ENCODE data around the gene CFAP92. TPM values are rescaled to one million over a fixed set of nuclear protein-coding genes. Genes with fewer than 3 reads are reported as not detected.

CFAP92 gene
- total RNA-seq, 1 donor = not detected

- DNase-seq (ENCODE audit: low read depth) = no peak
- TF ChIP-seq CTCF (IDR thresholded peaks at IDR 0.05; ENCODE audit: insufficient read depth, low read depth, low read length) = no peak
- H3K4me3 ChIP-seq (ENCODE audit: low read depth, low read length) = peak overlapping the region; percentile 47
These were observed 8.1 kb upstream of the CFAP92 start for GRCh38 chr3:129001806-129002572.

GRCh38 chr3:129001101-129001805 is 7.4 kb upstream of the CFAP92 start, which contains the start of gene EFCC1:
Gene EFCC1, plus strand, starts transcription at chr3:129001304. Its CDS starts 325 bp downstream, at chr3:129001629.
- H3K4me3 ChIP-seq (ENCODE audit: low read depth, low read length) = peak within 1 kb of the TSS; percentile 47
- DNase-seq (ENCODE audit: low read depth) = peak; percentile 26
- no peak for TF ChIP-seq CTCF (IDR thresholded peaks at IDR 0.05; ENCODE audit: insufficient read depth, low read depth, low read length)

- peak overlapping the region; percentile 47 for H3K4me3 ChIP-seq (ENCODE audit: low read depth, low read length)
- no peak for DNase-seq (ENCODE audit: low read depth)
- TF ChIP-seq CTCF (IDR thresholded peaks at IDR 0.05; ENCODE audit: insufficient read depth, low read depth, low read length) = no peak
These were observed 6.8 kb upstream of the CFAP92 start for GRCh38 chr3:129000742-129001100.

GRCh38 chr3:128999102-128999501 is 5.2 kb upstream of the CFAP92 start:
- no peak for TF ChIP-seq CTCF (IDR thresholded peaks at IDR 0.05; ENCODE audit: insufficient read depth, low read depth, low read length)
- H3K4me3 ChIP-seq (ENCODE audit: low read depth, low read length) = no peak overlapping the region
- DNase-seq (ENCODE audit: low read depth) = no peak

GRCh38 chr3:128998561-128998960 is 4.7 kb upstream of the CFAP92 start:
- no peak for DNase-seq (ENCODE audit: low read depth)
- no peak overlapping the region for H3K4me3 ChIP-seq (ENCODE audit: low read depth, low read length)
- TF ChIP-seq CTCF (IDR thresholded peaks at IDR 0.05; ENCODE audit: insufficient read depth, low read depth, low read length) = no peak

- DNase-seq (ENCODE audit: low read depth) = no peak
- no peak overlapping the region for H3K4me3 ChIP-seq (ENCODE audit: low read depth, low read length)
- no peak for TF ChIP-seq CTCF (IDR thresholded peaks at IDR 0.05; ENCODE audit: insufficient read depth, low read depth, low read length)
These were observed 3.7 kb upstream of the CFAP92 start for GRCh38 chr3:128997486-128998133.
